Aorta (tissue), 5 donors: ENCODE measurements around the gene WWOX. TPM values are rescaled to one million over a fixed set of nuclear protein-coding genes. Genes with fewer than 3 reads are reported as not detected.
A peak's percentile ranks its signal among the peaks of the same experiment; 100 is the strongest.

Source experiments
- ATAC-seq: fragments of 200-7000 bp; cut with Tn5 transposase; one replicate; pipeline ENCODE4 v1.9.1; 2022; ENCODE audit warnings: moderate library complexity; ENCODE audit not compliant: low FRiP score
- DNase-seq, 2 donors: peaks; one replicate each; pipeline ENCODE4 v3.0.0-alpha.2; 2020
- H3K27ac ChIP-seq, 2 donors: one replicate each; pipeline ENCODE4 v1.5.1; 2013; ENCODE audit warnings: low read length in 2 of 2, mild to moderate bottlenecking in 2 of 2, moderate library complexity in 2 of 2, control low read depth in 1 of 2, inconsistent platforms in 1 of 2, low read depth in 1 of 2
- H3K27me3 ChIP-seq, 2 donors: one replicate each; pipeline ENCODE4 v1.6.1; 2013; ENCODE audit warnings: control low read depth in 1 of 2, low read length in 1 of 2, mild to moderate bottlenecking in 1 of 2, moderate library complexity in 1 of 2; ENCODE audit not compliant: insufficient read depth in 2 of 2, control insufficient read depth in 1 of 2
- H3K36me3 ChIP-seq, 2 donors: one replicate each; pipeline ENCODE4 v1.6.1; 2013; ENCODE audit warnings: control low read depth in 1 of 2, low read length in 1 of 2, mild to moderate bottlenecking in 1 of 2; ENCODE audit not compliant: insufficient read depth in 2 of 2, control insufficient read depth in 1 of 2
- H3K4me1 ChIP-seq, 2 donors: one replicate each; pipeline ENCODE4 v1.6.1; 2013; ENCODE audit warnings: low read length in 2 of 2, control low read depth in 1 of 2, mild to moderate bottlenecking in 1 of 2, moderate library complexity in 1 of 2; ENCODE audit not compliant: insufficient read depth in 2 of 2, control insufficient read depth in 1 of 2
- H3K4me3 ChIP-seq, 2 donors: one replicate each; pipeline ENCODE4 v1.5.1; 2013; ENCODE audit warnings: low read length in 2 of 2, control low read depth in 1 of 2, mild to moderate bottlenecking in 1 of 2
- H3K9me3 ChIP-seq: one replicate; pipeline ENCODE4 v1.6.1; 2013; ENCODE audit warnings: mild to moderate bottlenecking, low read length; ENCODE audit not compliant: control insufficient read depth
- WGBS, 2 donors: extraction: QIAGEN DNeasy Blood & Tissue Kit; methylation state at CpG; one replicate each; pipeline ENCODE4 v1.1.7; 2013; 5-methylcytosine and 5-hydroxymethylcytosine counted together
- intact Hi-C, 2 donors: fragments of 100-400 bp; cut with DNase I; formaldehyde crosslinking; loops; one replicate each; pipeline versions ENCODE4 v1.14.2 to v1.15.0; 2022
- polyA plus RNA-seq, 2 donors: library from polyadenylated mRNA; stranded (reverse); fragments of 200-250 nt; gene quantifications; one replicate each; pipeline ENCODE4 v1.2.3, GENCODE V29; 2013
- total RNA-seq, 2 donors: library from RNA; stranded (reverse); fragmentation: NEBNext Ultra II Directional; extraction: Animal tissue kit (Norgen Biotek cat#: 25700); gene quantifications; one replicate each; pipeline ENCODE4 v1.2.1, GENCODE V29; 2021
- donor health status: healthy with polysubstance abuse.
- donor health status: Bipolar disorder and iron deficiency.
- donor health status: DM: no; HTN: no; CAD: no.
- donor health status: DM: no; HTN: no; CAD: no.
- donor health status: DM: yes; HTN: yes; CAD: no.

WWOX gene
- total and polyA plus RNA-seq, 4 donors = 11.2 to 30.9 (median 14.6) TPM

- Histone ChIP-seq H3K4me1 (no peaks in the 10 kb centered on the region), H3K27ac (no peak overlapping the region), H3K9me3 (no peaks in the 10 kb centered on the region), H3K27me3 (no peaks in the 10 kb centered on the region), H3K4me3 (no peak overlapping the region), H3K36me3 (peaks cover 0 to 6% of the 10 kb centered on the region in 2 donors)
- ATAC-seq = no peak
- intact Hi-C loops = no loop called here
- WGBS, 2 donors = 91 to 94% methylated on average over 2 of the region's 2 CpGs
- no peak for DNase-seq
Measured at GRCh38 chr16:78433116-78433515, 333.7 kb downstream of the WWOX start.

DNA sequence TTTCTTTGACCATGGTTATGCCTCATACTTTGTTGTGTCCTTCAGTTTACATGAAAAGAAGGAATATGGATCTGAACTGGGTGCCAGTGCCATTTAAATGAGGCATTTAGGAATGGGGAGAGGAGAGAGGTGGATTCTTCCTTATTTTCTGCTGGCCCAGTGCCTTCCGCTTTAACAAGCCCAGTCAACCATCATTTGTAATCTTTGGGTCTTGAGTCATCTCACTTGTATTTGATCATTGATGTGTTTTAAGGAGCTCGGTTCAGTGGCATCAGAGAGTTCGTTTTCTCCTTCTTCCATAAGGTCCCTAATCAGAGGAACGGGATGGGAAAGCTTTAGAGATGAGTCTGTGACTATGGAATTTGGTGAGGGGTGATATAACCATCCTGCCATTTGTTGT is 334.9 kb downstream of the WWOX start:
- intact Hi-C loops = no loop called here
- 96% methylated on average over 4 of the region's 4 CpGs for WGBS, 2 donors
- no peaks in the 10 kb centered on the region for H3K9me3 ChIP-seq
- H3K27me3 ChIP-seq = no peaks in the 10 kb centered on the region
- no peak overlapping the region for H3K27ac ChIP-seq
- no peak for ATAC-seq
- H3K4me3 ChIP-seq = no peak overlapping the region
- H3K36me3 ChIP-seq = peaks cover 0 to 6% of the 10 kb centered on the region in 2 donors
- H3K4me1 ChIP-seq = no peaks in the 10 kb centered on the region
- no peak for DNase-seq

GRCh38 chr16:78435260-78435659 is 335.8 kb downstream of the WWOX start:
- ATAC-seq (no peak), DNase-seq (no peak)
- Histone ChIP-seq H3K27me3 (no peaks in the 10 kb centered on the region), H3K4me1 (no peaks in the 10 kb centered on the region), H3K36me3 (peaks cover 0 to 6% of the 10 kb centered on the region in 2 donors), H3K27ac (no peak overlapping the region), H3K4me3 (no peak overlapping the region), H3K9me3 (no peaks in the 10 kb centered on the region)
- intact Hi-C loops = no loop called here
- 94 to 97% methylated on average over 4 of the region's 4 CpGs for WGBS, 2 donors

- Histone ChIP-seq H3K27ac (no peak overlapping the region), H3K4me3 (no peak overlapping the region), H3K4me1 (no peaks in the 10 kb centered on the region), H3K27me3 (no peaks in the 10 kb centered on the region), H3K9me3 (no peaks in the 10 kb centered on the region), H3K36me3 (peaks cover 0 to 6% of the 10 kb centered on the region in 2 donors)
- DNase-seq (no peak), ATAC-seq (no peak)
- WGBS, 2 donors = 93 to 94% methylated on average over 10 of the region's 10 CpGs
- intact Hi-C loops = no loop called here
Measured at GRCh38 chr16:78436023-78436422, 336.6 kb downstream of the WWOX start.

DNA sequence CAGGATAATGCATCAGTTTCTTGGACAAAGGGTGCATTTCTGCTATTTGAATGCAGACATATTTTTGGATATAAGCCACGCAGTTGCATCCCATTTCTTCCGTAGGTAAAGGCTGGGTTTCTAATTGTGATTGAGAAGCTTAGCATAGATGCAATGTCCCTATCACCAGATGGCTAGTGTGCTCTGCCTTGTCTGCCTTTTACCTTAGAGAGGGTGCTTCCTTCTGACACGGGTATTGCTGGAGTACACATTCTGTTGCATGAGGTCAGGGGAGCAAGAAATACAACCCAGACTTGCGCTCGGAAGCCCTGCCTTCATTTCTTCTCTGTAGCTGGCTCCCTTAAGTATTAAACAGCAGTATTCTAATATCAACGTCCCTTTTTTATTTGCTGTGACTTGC is 337.4 kb downstream of the WWOX start:
- DNase-seq (no peak), ATAC-seq (no peak)
- 76 to 79% methylated on average over 6 of the region's 6 CpGs for WGBS, 2 donors
- no peaks in the 10 kb centered on the region for H3K27me3 ChIP-seq
- peaks cover 0 to 6% of the 10 kb centered on the region in 2 donors for H3K36me3 ChIP-seq
- no peak overlapping the region for H3K4me3 ChIP-seq
- no peak overlapping the region for H3K27ac ChIP-seq
- intact Hi-C loops = no loop called here
- no peaks in the 10 kb centered on the region for H3K4me1 ChIP-seq
- no peaks in the 10 kb centered on the region for H3K9me3 ChIP-seq

DNA sequence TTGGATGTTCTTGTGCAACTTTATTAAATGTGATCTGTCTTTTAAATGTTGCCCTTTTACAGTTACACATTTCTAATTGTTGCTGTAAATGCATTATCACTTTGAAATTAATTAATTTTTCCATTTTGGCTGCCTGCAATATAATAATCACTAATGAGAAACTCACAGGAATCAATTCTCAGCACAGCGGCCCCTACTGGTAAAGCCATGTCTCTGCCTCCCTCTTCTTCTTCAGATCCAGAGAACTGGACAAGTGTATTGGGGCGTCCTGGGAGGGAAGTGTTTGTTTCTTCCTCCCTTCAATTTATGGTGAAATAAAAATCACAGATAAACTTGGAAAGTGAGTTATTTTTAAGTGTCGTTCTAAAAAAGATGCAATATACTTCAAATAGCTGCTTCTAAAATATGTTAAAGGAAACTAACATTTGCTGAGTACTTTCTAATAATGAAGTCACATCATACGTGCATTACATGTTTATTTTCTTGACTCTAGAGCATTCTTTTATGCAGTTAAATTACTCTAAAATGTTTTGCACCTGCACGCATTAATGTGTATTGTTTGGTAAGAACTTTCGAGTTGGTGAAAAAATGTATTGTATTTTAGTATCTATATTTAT is 338.0 kb downstream of the WWOX start:
- no peaks in the 10 kb centered on the region for H3K9me3 ChIP-seq
- peaks cover 0 to 4% of the 10 kb centered on the region in 2 donors for H3K36me3 ChIP-seq
- no peak overlapping the region for H3K4me3 ChIP-seq
- WGBS, 2 donors = 50 to 53% methylated on average over 6 of the region's 6 CpGs
- no peaks in the 10 kb centered on the region for H3K4me1 ChIP-seq
- ATAC-seq (peak; percentile 72), DNase-seq (no peak)
- H3K27ac ChIP-seq = no peak overlapping the region
- intact Hi-C loops = no loop called here
- no peaks in the 10 kb centered on the region for H3K27me3 ChIP-seq

- 37 to 49% methylated on average over 4 of the region's 4 CpGs for WGBS, 2 donors
- H3K4me3 ChIP-seq = no peak overlapping the region
- no peak overlapping the region for H3K27ac ChIP-seq
- H3K4me1 ChIP-seq = peaks cover 0 to under 1% of the 10 kb centered on the region in 2 donors
- no peaks in the 10 kb centered on the region for H3K36me3 ChIP-seq
- no peaks in the 10 kb centered on the region for H3K9me3 ChIP-seq
- no peak for ATAC-seq
- DNase-seq = no peak
- H3K27me3 ChIP-seq = no peaks in the 10 kb centered on the region
- intact Hi-C loops = no loop called here
Measured at GRCh38 chr16:78438219-78438618, 338.8 kb downstream of the WWOX start.

GRCh38 chr16:78438632-78439031 is 339.2 kb downstream of the WWOX start:
- DNase-seq = no peak
- H3K4me3 ChIP-seq = no peak overlapping the region
- intact Hi-C loops = no loop called here

DNA sequence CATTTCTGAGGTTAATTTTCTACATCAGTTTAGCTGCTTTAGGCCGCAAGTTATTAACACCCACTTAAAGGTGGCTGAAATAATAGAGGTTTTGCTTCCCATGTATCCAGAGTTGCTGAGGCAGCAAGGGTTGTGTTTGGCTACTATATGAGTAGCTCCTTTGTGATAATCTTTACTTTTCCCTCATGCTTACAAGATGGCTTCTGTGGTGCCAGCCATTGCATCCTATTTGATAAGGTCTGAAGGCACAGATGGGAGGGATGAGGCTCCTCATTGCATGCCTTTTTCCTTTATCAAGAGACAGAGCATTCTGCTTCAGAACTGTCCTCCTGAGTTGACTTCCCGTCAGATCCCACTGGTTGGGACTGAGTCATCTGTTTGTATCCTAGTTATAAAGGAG is 340.2 kb downstream of the WWOX start:
- Histone ChIP-seq H3K4me3 (no peak overlapping the region), H3K27ac (no peak overlapping the region), H3K27me3 (no peaks in the 10 kb centered on the region), H3K36me3 (no peaks in the 10 kb centered on the region), H3K4me1 (peaks cover 0 to 2% of the 10 kb centered on the region in 2 donors), H3K9me3 (no peaks in the 10 kb centered on the region)
- DNase-seq = no peak
- intact Hi-C loops = no loop called here
- WGBS, 2 donors = 94 to 98% methylated on average over 2 of the region's 2 CpGs
- ATAC-seq = no peak

More at GRCh38 chr16:78438632-78439031, 339.2 kb downstream of the WWOX start:
- WGBS, 2 donors = 17 to 38% methylated on average over 13 of the region's 13 CpGs
- no peaks in the 10 kb centered on the region for H3K36me3 ChIP-seq
- peaks cover 0 to 2% of the 10 kb centered on the region in 2 donors for H3K4me1 ChIP-seq
- H3K27me3 ChIP-seq = no peaks in the 10 kb centered on the region
- no peaks in the 10 kb centered on the region for H3K9me3 ChIP-seq
- no peak for ATAC-seq
- no peak overlapping the region for H3K27ac ChIP-seq
